ENCODE results near the gene ARHGAP11B.
"Not testable (repeated sequence)": the region's sequence is repeated elsewhere in the genome, so short reads cannot be mapped to it uniquely, and the experiment has no call there.

ARHGAP11B gene

GRCh38 chr15:30625436-30626193, at the start of gene ARHGAP11B:
Gene ARHGAP11B (plus strand): TSS chr15:30626128.
- peak; percentile 93 for DNase-seq (ENCODE audit: low read depth)

- DNase-seq (ENCODE audit: low read depth) = not testable (repeated sequence)
Observed at GRCh38 chr15:30579394-30579970, 46.4 kb upstream of the ARHGAP11B start.

GRCh38 chr15:30580716-30581115, 45.2 kb upstream of the ARHGAP11B start:
- DNase-seq (ENCODE audit: low read depth) = not testable (repeated sequence)

GRCh38 chr15:30598953-30599352, 27.0 kb upstream of the ARHGAP11B start:
- not testable (repeated sequence) for DNase-seq (ENCODE audit: low read depth)

GRCh38 chr15:30603796-30604195, 22.1 kb upstream of the ARHGAP11B start, which contains the start of gene GOLGA8H:
Gene GOLGA8H (plus strand): TSS chr15:30604028. CDS start chr15:30604126, 98 bp downstream.
- DNase-seq (ENCODE audit: low read depth) = not testable (repeated sequence)

- not testable (repeated sequence) for DNase-seq (ENCODE audit: low read depth)
Observed at GRCh38 chr15:30612271-30612670, 13.7 kb upstream of the ARHGAP11B start.

- DNase-seq (ENCODE audit: low read depth) = not testable (repeated sequence)
Observed at GRCh38 chr15:30621342-30621741, 4.6 kb upstream of the ARHGAP11B start.

- DNase-seq (ENCODE audit: low read depth) = not testable (repeated sequence)
Observed at GRCh38 chr15:30626194-30626565, 252 bp downstream of the ARHGAP11B start.

- DNase-seq (ENCODE audit: low read depth) = not testable (repeated sequence)
Observed at GRCh38 chr15:30626632-30627031, 704 bp downstream of the ARHGAP11B start.

- DNase-seq (ENCODE audit: low read depth) = no peak
Observed at GRCh38 chr15:30650012-30650929, 24.3 kb downstream of the ARHGAP11B start.

- not testable (repeated sequence) for DNase-seq (ENCODE audit: low read depth)
Observed at GRCh38 chr15:30661154-30661553, 35.2 kb downstream of the ARHGAP11B start.

GRCh38 chr15:30669621-30670020, 43.7 kb downstream of the ARHGAP11B start:
- not testable (repeated sequence) for DNase-seq (ENCODE audit: low read depth)

GRCh38 chr15:30670056-30670455, 44.1 kb downstream of the ARHGAP11B start:
- no peak for DNase-seq (ENCODE audit: low read depth)

GRCh38 chr15:30671309-30671708, 45.4 kb downstream of the ARHGAP11B start:
- DNase-seq (ENCODE audit: low read depth) = no peak

- no peak for DNase-seq (ENCODE audit: low read depth)
Observed at GRCh38 chr15:30675126-30675525, 49.2 kb downstream of the ARHGAP11B start.

- DNase-seq (ENCODE audit: low read depth) = not testable (repeated sequence)
Observed at GRCh38 chr15:30675891-30676290, 50.0 kb downstream of the ARHGAP11B start.

GRCh38 chr15:30680997-30681396, 55.1 kb downstream of the ARHGAP11B start:
- DNase-seq (ENCODE audit: low read depth) = not testable (repeated sequence)

- DNase-seq (ENCODE audit: low read depth) = not testable (repeated sequence)
Observed at GRCh38 chr15:30685709-30686285, 59.9 kb downstream of the ARHGAP11B start.

- DNase-seq (ENCODE audit: low read depth) = not testable (repeated sequence)
Observed at GRCh38 chr15:30686651-30687050, 60.7 kb downstream of the ARHGAP11B start.

Data from activated T-cell treated with anti-CD3 and anti-CD28 coated beads for 24 hours (primary cell).